HUES6 (cell line): ENCODE data around the gene APIP.
"Not testable (repeated sequence)": the region's sequence is repeated elsewhere in the genome, so short reads cannot be mapped to it uniquely, and the experiment has no call there.

Experiments
- H3K27ac ChIP-seq: 2 replicates; pipeline ENCODE4 v1.7.0; 2013; ENCODE audit warnings: low read depth, mild to moderate bottlenecking, low read length, inconsistent platforms
- H3K27me3 ChIP-seq: 2 replicates; pipeline ENCODE4 v1.6.1; 2013; ENCODE audit warnings: low read length; ENCODE audit not compliant: control insufficient read depth, insufficient read depth
- H3K36me3 ChIP-seq: 2 replicates; pipeline ENCODE4 v1.6.1; 2013; ENCODE audit warnings: low read length; ENCODE audit not compliant: control insufficient read depth, insufficient read depth
- H3K4me1 ChIP-seq: 2 replicates; pipeline ENCODE4 v1.6.1; 2013; ENCODE audit warnings: low read length; ENCODE audit not compliant: control insufficient read depth, insufficient read depth
- H3K4me3 ChIP-seq: 2 replicates; pipeline ENCODE4 v1.5.1; 2013; ENCODE audit warnings: low read depth, low read length
- H3K9ac ChIP-seq: one replicate; pipeline ENCODE4 v1.6.1; 2013; ENCODE audit warnings: mild to moderate bottlenecking, low read length
- H3K9me3 ChIP-seq: 2 replicates; pipeline ENCODE4 v1.6.1; 2013; ENCODE audit warnings: low read depth, low read length; ENCODE audit not compliant: control insufficient read depth, insufficient read depth

The APIP gene

GRCh38 chr11:34904421-34904955 lies 11.7 kb downstream of the APIP start:
- peaks cover 20% of the 10 kb centered on the region for H3K36me3 ChIP-seq

GRCh38 chr11:34899633-34900016 lies 16.6 kb downstream of the APIP start:
- no peaks in the 10 kb centered on the region for H3K27me3 ChIP-seq

More at GRCh38 chr11:34904421-34904955, 11.7 kb downstream of the APIP start:
- no peak overlapping the region for H3K27ac ChIP-seq
- peaks cover 26% of the 10 kb centered on the region for H3K4me1 ChIP-seq
- H3K9me3 ChIP-seq: peaks cover 42% of the 10 kb centered on the region
- H3K9ac ChIP-seq: no peak overlapping the region
- no peak overlapping the region for H3K4me3 ChIP-seq
- no peaks in the 10 kb centered on the region for H3K27me3 ChIP-seq

GRCh38 chr11:34898474-34898873 lies 17.7 kb downstream of the APIP start:
- Histone ChIP-seq H3K4me3 (no peak overlapping the region), H3K9me3 (peaks cover 61% of the 10 kb centered on the region), H3K9ac (no peak overlapping the region), H3K4me1 (no peaks in the 10 kb centered on the region), H3K36me3 (peaks cover 12% of the 10 kb centered on the region), H3K27ac (no peak overlapping the region), H3K27me3 (no peaks in the 10 kb centered on the region)

More at GRCh38 chr11:34899633-34900016, 16.6 kb downstream of the APIP start:
- Histone ChIP-seq H3K9me3 (peaks cover 66% of the 10 kb centered on the region), H3K36me3 (peaks cover 15% of the 10 kb centered on the region), H3K4me1 (no peaks in the 10 kb centered on the region), H3K4me3 (no peak overlapping the region), H3K27ac (no peak overlapping the region), H3K9ac (no peak overlapping the region)

GRCh38 chr11:34897171-34897870 lies 18.9 kb downstream of the APIP start:
- H3K27me3 ChIP-seq: no peaks in the 10 kb centered on the region
- H3K9me3 ChIP-seq: peaks cover 52% of the 10 kb centered on the region

GRCh38 chr11:34896191-34896590 lies 20.0 kb downstream of the APIP start:
- H3K27me3 ChIP-seq, H3K4me3 ChIP-seq, H3K27ac ChIP-seq, H3K4me1 ChIP-seq, H3K9ac ChIP-seq, H3K36me3 ChIP-seq: not testable (repeated sequence)
- peaks cover 41% of the 10 kb centered on the region for H3K9me3 ChIP-seq

More at GRCh38 chr11:34897171-34897870, 18.9 kb downstream of the APIP start:
- H3K27ac ChIP-seq: no peak overlapping the region
- no peak overlapping the region for H3K9ac ChIP-seq
- no peaks in the 10 kb centered on the region for H3K4me1 ChIP-seq
- H3K4me3 ChIP-seq: no peak overlapping the region
- H3K36me3 ChIP-seq: peaks cover 4% of the 10 kb centered on the region; the same call in 1 of the 2 replicates

- Histone ChIP-seq H3K27ac (no peak overlapping the region), H3K9ac (no peak overlapping the region), H3K27me3 (no peaks in the 10 kb centered on the region), H3K4me3 (no peak overlapping the region), H3K9me3 (peaks cover 17% of the 10 kb centered on the region), H3K4me1 (no peaks in the 10 kb centered on the region), H3K36me3 (no peaks in the 10 kb centered on the region; the same call in none of the 2 replicates)
Measured at GRCh38 chr11:34893416-34893815, 22.8 kb downstream of the APIP start.

- no peaks in the 10 kb centered on the region for H3K27me3 ChIP-seq
- peaks cover 5% of the 10 kb centered on the region; the same call in 1 of the 2 replicates for H3K9me3 ChIP-seq
- no peak overlapping the region for H3K4me3 ChIP-seq
- H3K36me3 ChIP-seq: peaks cover 5% of the 10 kb centered on the region
- no peaks in the 10 kb centered on the region for H3K4me1 ChIP-seq
- H3K9ac ChIP-seq: no peak overlapping the region
- H3K27ac ChIP-seq: no peak overlapping the region
Measured at GRCh38 chr11:34891611-34892010, 24.6 kb downstream of the APIP start.

GRCh38 chr11:34890812-34891211 lies 25.4 kb downstream of the APIP start:
- H3K4me1 ChIP-seq: no peaks in the 10 kb centered on the region
- H3K9ac ChIP-seq: no peak overlapping the region
- no peaks in the 10 kb centered on the region for H3K9me3 ChIP-seq
- H3K36me3 ChIP-seq: peaks cover 8% of the 10 kb centered on the region
- no peak overlapping the region for H3K27ac ChIP-seq
- no peaks in the 10 kb centered on the region for H3K27me3 ChIP-seq
- H3K4me3 ChIP-seq: no peak overlapping the region

GRCh38 chr11:34890089-34890488 lies 26.1 kb downstream of the APIP start:
- Histone ChIP-seq H3K9ac (no peak overlapping the region), H3K27ac (no peak overlapping the region), H3K4me3 (no peak overlapping the region), H3K4me1 (no peaks in the 10 kb centered on the region), H3K36me3 (peaks cover 8% of the 10 kb centered on the region), H3K9me3 (no peaks in the 10 kb centered on the region), H3K27me3 (no peaks in the 10 kb centered on the region)

GRCh38 chr11:34887260-34887659 lies 28.9 kb downstream of the APIP start:
- Histone ChIP-seq H3K27ac (no peak overlapping the region), H3K9me3 (no peaks in the 10 kb centered on the region), H3K27me3 (no peaks in the 10 kb centered on the region), H3K4me3 (no peak overlapping the region), H3K4me1 (no peaks in the 10 kb centered on the region), H3K36me3 (peaks cover 18% of the 10 kb centered on the region), H3K9ac (no peak overlapping the region)

- Histone ChIP-seq H3K4me3 (no peak overlapping the region), H3K9ac (no peak overlapping the region), H3K4me1 (no peaks in the 10 kb centered on the region), H3K9me3 (no peaks in the 10 kb centered on the region), H3K36me3 (peaks cover 22% of the 10 kb centered on the region), H3K27ac (no peak overlapping the region), H3K27me3 (no peaks in the 10 kb centered on the region)
Measured at GRCh38 chr11:34886609-34887008, 29.6 kb downstream of the APIP start.
